HUES48 (cell line): Measurements from ENCODE around the gene FYTTD1.

Experiments
- H3K27ac ChIP-seq: one replicate; pipeline ENCODE4 v1.7.0; 2013; ENCODE audit warnings: low read depth, low read length, inconsistent platforms
- H3K27me3 ChIP-seq: 2 replicates; pipeline ENCODE4 v1.6.1; 2013; ENCODE audit warnings: mild to moderate bottlenecking, low read length; ENCODE audit not compliant: control insufficient read depth, insufficient read depth
- H3K36me3 ChIP-seq: 2 replicates; pipeline ENCODE4 v1.6.1; 2013; ENCODE audit warnings: low read length; ENCODE audit not compliant: control insufficient read depth, insufficient read depth
- H3K4me1 ChIP-seq: 2 replicates; pipeline ENCODE4 v1.6.1; 2013; ENCODE audit warnings: mild to moderate bottlenecking, low read length; ENCODE audit not compliant: control insufficient read depth, insufficient read depth
- H3K4me3 ChIP-seq: 2 replicates; pipeline ENCODE4 v1.5.1; 2013; ENCODE audit warnings: mild to moderate bottlenecking, low read depth, low read length
- H3K9ac ChIP-seq: 2 replicates; pipeline ENCODE4 v1.6.1; 2013; ENCODE audit warnings: mild to moderate bottlenecking, low read depth, low read length, moderate library complexity
- H3K9me3 ChIP-seq: 2 replicates; pipeline ENCODE4 v1.6.1; 2013; ENCODE audit warnings: low read length; ENCODE audit not compliant: control insufficient read depth, insufficient read depth

FYTTD1 gene

DNA sequence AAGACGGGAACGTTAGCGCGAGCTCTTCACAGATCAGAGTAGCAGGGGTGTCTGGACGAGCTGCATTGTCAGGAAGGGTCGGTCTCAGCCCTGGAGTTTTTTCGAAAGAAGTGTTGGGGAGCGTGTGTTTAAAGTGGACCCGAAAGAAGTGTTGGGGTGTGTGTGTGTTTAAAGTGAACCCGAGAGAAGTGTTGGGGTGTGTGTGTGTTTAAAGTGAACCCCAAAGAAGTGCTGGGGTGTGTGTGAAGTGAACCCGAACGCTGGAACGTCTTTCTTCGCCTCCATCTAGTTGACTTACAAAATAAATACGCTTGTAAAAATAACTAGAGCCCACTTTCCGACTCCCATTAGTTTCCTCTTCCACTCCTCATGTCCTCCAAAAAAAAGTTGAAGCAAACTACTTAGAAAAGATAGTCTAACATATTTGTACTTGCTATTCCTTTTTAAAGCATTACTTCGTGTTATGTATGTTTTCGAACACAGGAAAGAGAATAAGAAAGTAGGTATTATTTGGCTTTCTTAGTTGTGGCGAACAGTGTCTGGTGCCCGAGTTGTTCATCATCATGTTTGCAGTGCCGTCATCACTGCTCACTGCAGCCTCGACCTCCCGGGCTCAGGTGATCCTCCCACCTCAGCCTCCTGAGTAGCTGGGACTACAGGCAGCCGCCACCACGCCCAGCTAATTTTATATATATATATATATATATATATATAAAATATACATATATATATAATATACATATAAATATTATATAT lies 42.4 kb downstream of the FYTTD1 start:
- H3K27ac ChIP-seq = peak overlapping the region; percentile 98
- peak overlapping the region; percentile 98 for H3K9ac ChIP-seq
- H3K27me3 ChIP-seq = no peaks in the 10 kb centered on the region
- no peaks in the 10 kb centered on the region for H3K4me1 ChIP-seq
- H3K4me3 ChIP-seq = peak overlapping the region; percentile 90
- H3K36me3 ChIP-seq = no peaks in the 10 kb centered on the region
- no peaks in the 10 kb centered on the region for H3K9me3 ChIP-seq

DNA sequence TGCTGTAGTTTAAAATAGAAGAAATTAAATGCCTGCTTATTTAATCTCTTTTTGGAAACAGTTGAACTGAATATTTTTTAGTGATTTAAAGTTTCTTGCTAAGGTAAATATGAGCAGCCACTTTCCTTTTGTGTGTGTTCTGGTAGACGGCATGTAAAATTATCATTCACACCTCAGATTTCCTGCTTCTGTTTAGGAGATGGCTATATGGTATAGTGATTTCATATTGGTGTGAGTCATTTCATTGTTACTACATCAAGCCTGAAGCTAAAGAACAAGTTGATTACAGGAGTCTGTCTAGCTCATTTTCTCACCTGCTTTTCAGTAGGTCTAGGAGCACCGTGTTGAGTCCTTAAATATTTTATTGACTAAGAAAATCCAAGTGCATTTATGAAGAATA lies 43.6 kb downstream of the FYTTD1 start:
- no peaks in the 10 kb centered on the region for H3K27me3 ChIP-seq
- H3K4me1 ChIP-seq = no peaks in the 10 kb centered on the region
- no peaks in the 10 kb centered on the region for H3K36me3 ChIP-seq
- no peak overlapping the region for H3K9ac ChIP-seq
- H3K4me3 ChIP-seq = no peak overlapping the region
- H3K27ac ChIP-seq = no peak overlapping the region
- no peaks in the 10 kb centered on the region for H3K9me3 ChIP-seq

DNA sequence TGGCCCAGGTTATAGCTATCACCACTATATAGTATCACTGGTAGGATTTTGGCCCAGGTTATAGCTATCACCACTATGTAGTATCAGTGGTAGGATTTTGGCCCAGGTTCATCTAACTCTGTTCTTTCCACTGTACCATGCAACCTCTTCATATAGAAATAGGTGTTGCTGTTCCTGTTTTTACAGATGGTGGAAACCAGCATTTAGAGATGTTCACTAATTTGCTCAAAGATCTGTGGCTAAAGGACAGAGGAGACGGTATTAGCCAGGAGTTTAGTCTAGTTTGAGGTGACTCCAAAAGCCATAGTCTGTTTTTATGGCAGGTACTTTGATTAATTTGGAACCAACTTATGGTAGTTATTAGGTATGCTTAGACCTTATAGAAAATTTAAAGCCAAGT lies 44.4 kb downstream of the FYTTD1 start:
- Histone ChIP-seq H3K4me1 (no peaks in the 10 kb centered on the region), H3K9me3 (no peaks in the 10 kb centered on the region), H3K9ac (no peak overlapping the region), H3K36me3 (no peaks in the 10 kb centered on the region), H3K27me3 (no peaks in the 10 kb centered on the region), H3K4me3 (no peak overlapping the region), H3K27ac (no peak overlapping the region)

DNA sequence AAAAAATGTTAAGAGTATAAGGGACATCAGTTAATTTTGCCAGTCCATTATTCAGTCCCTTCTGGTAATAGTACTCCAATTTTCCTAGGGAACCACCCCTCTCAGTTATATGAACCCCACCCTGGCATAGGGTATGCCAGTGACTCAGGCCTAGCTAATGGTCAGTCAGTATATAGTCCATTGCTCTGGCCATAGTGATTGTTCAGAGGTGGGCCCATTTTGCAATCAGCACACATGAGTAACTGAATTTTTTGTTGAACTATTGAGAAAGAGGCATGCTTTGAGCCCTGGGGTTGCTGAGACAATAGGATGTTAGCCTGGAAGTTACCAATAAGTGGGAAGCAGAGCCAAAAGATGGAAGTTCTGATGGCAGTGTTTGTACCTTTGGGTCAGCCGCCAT lies 45.5 kb downstream of the FYTTD1 start:
- Histone ChIP-seq H3K27ac (no peak overlapping the region), H3K36me3 (no peaks in the 10 kb centered on the region), H3K9ac (no peak overlapping the region), H3K9me3 (no peaks in the 10 kb centered on the region), H3K4me3 (no peak overlapping the region), H3K4me1 (no peaks in the 10 kb centered on the region), H3K27me3 (no peaks in the 10 kb centered on the region)

DNA sequence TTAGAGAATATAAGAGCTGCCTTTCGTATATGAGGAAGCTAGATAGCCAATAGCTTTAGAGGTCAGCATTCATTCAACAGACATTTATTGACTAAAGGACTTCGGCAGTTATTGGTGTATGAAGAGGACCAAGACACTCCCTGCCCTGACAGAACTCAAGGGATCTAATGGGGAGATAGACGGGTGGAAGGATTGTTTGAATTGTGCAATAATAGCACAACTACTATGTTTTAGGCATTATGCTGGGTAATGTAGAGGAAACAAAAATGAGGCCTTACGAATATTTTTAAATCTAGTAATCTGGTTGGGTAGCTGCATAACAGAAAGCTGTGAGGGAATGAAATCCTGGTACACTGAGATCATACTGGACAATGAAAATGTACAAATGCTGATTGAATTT lies 46.4 kb downstream of the FYTTD1 start:
- Histone ChIP-seq H3K27ac (no peak overlapping the region), H3K36me3 (no peaks in the 10 kb centered on the region), H3K27me3 (no peaks in the 10 kb centered on the region), H3K9me3 (no peaks in the 10 kb centered on the region), H3K4me1 (no peaks in the 10 kb centered on the region), H3K9ac (no peak overlapping the region), H3K4me3 (no peak overlapping the region)

DNA sequence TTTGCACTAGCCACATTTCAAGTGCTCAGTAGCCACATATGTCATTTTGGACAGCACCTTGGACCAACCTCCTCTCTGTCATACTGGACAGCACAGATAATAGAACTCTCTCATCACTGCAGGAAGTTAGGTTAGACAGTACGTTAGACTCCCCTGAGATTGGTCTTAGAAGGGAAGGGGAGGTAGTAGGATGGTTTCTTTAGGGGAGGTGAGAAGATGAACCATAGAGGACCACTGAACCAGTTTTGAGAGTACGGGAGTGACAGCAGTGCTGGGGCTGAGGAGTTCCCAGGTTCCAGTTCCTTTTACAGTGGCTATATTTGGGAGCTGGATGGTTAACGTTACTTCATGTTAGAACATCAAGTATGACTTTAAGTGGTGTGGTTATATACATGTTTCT lies 49.2 kb downstream of the FYTTD1 start:
- H3K4me3 ChIP-seq = no peak overlapping the region
- no peak overlapping the region for H3K27ac ChIP-seq
- no peaks in the 10 kb centered on the region for H3K27me3 ChIP-seq
- H3K36me3 ChIP-seq = no peaks in the 10 kb centered on the region
- no peak overlapping the region for H3K9ac ChIP-seq
- no peaks in the 10 kb centered on the region for H3K4me1 ChIP-seq
- H3K9me3 ChIP-seq = no peaks in the 10 kb centered on the region

DNA sequence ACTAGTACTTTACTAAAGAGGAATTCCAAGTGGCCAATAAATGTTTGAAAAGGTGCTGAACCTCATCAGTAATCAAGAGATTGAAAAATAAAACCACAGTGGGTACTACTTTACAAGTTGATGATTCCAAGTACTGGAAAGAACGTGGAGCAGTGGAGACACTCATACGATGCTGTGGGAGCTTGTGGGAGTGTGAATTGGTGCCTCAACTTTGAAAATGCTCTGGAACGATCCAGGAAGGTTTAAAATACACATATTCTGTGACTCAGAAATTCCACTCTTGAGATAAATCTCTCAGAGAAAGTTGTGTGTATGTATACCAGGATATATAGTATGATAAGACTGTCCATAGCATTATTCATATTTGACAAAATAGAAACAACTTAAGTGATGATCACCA lies 50.7 kb downstream of the FYTTD1 start:
- H3K36me3 ChIP-seq = no peaks in the 10 kb centered on the region
- no peak overlapping the region for H3K9ac ChIP-seq
- no peaks in the 10 kb centered on the region for H3K27me3 ChIP-seq
- H3K9me3 ChIP-seq = no peaks in the 10 kb centered on the region
- H3K4me3 ChIP-seq = no peak overlapping the region
- H3K4me1 ChIP-seq = no peaks in the 10 kb centered on the region
- no peak overlapping the region for H3K27ac ChIP-seq

DNA sequence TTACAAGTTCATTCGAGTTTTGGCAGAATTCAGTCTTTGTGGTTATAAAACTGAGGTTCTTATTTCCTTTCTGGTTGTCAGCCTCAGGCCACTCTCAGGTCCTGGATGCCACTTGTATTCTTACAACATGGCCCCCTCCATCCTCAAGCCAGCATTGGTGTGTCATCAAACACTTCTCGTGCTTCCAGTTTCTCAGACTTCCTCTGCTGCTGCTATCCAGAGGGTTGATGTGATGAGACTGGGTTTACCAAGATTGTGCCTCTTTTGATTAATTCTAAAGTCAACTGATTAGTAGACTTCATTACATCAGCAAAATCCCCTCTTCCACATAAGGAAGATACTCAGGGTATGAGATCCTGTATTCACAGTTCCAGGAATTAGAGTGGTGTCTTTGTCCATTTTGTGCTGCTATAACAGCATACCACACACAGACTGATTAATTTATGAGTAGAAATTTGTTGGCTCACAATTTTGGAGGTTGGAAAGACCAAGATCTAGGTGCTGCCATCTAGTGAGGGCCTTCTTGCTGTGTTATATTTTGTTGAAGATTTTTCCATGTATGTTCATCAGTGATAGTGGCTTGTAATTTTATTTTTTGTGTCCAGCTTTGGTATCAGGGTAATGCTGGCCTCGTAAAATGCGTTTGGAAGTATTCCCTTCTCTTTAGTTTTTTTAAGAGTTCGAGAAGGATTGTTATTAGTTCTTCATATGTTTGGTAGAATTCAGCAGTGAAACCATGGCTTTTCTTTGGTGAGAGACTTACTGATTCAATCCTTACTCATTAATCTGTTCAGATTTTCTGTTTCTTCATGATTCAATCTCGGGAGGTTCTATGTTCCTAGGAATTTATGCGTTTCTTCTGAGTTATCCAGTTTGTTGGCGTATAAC lies 52.5 kb downstream of the FYTTD1 start:
- Histone ChIP-seq H3K9ac (no peak overlapping the region), H3K36me3 (no peaks in the 10 kb centered on the region), H3K4me1 (no peaks in the 10 kb centered on the region), H3K4me3 (no peak overlapping the region), H3K9me3 (no peaks in the 10 kb centered on the region), H3K27me3 (no peaks in the 10 kb centered on the region), H3K27ac (no peak overlapping the region)

DNA sequence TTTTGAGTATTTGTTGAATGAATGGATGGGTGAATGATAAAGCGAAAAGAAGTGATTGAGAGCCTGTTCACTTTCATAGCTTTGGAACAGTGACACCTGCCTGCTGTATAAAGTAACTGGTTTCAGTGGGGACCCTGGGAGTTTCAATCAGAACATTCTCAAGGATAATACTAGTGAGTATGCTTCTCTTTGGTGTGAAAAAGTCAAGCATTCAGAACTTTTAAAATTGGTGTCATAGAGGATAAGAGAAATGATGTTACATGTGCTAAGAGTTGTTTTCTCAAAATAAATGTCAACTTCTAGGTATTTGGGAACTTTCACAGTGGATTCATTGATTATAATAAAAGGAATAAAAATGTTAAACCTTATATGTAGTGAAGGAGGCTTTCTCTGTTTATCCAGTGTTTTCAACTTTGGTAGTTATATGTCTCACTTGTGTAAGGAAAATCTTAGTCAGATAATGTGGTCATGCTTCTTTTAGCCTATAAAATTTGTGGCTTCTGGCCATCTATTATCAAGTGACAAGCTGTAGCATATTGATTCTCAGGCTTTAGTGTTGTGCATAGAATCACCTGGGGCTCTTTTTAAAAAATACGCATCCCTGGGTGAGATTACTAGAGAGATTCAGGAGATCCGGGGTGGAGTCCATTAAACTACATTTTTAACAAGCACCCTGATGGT lies 53.2 kb downstream of the FYTTD1 start:
- Histone ChIP-seq H3K36me3 (no peaks in the 10 kb centered on the region), H3K27me3 (no peaks in the 10 kb centered on the region), H3K27ac (no peak overlapping the region), H3K4me1 (no peaks in the 10 kb centered on the region), H3K9me3 (no peaks in the 10 kb centered on the region), H3K4me3 (no peak overlapping the region), H3K9ac (no peak overlapping the region)

DNA sequence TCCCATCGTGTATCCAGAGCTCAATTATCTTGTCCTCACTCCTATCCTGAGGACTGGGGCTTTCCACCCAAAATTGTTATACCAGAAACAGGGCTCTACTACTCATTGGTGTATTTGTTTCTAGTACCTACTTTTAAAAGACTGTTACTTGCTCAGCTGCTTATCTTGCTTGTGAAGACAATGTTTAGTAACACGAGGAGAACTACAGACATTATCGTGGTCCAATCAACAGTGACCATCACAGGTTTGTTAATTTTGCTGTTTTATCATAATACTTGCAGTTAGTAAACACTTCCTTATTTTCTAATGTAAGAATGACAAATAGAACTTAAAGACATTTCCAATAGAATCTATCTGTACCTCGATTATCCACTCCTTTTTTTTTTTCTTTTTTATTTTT lies 54.8 kb downstream of the FYTTD1 start:
- Histone ChIP-seq H3K27me3 (no peaks in the 10 kb centered on the region), H3K4me1 (peaks cover 2% of the 10 kb centered on the region; the same call in 1 of the 2 replicates), H3K9ac (no peak overlapping the region), H3K4me3 (no peak overlapping the region), H3K36me3 (no peaks in the 10 kb centered on the region), H3K27ac (no peak overlapping the region), H3K9me3 (no peaks in the 10 kb centered on the region)
